Activated CD8-positive, alpha-beta memory T cell treated with anti-CD3 and anti-CD28 coated beads for 4 hours (primary cell): ENCODE measurements around the gene COL3A1.

Source experiments
- DNase-seq, 2 donors: peaks; one replicate each; pipeline ENCODE4 v3.0.0-alpha.2; 2020; ENCODE audit warnings: low read depth in 2 of 2

Gene COL3A1

DNA sequence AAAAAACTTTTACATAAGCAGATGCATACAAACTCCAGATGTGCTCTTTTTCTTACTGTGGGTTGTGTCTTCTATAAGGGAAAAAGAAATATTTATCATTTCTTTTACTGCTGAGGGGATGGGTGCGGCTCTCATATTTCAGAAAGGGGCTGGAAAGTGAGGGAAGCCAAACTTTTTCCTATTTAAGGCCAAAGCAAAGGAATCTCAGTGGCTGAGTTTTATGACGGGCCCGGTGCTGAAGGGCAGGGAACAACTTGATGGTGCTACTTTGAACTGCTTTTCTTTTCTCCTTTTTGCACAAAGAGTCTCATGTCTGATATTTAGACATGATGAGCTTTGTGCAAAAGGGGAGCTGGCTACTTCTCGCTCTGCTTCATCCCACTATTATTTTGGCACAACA is at the start of gene COL3A1:
TSS of gene COL3A1 (plus strand) at position 210 of the 400 bp plus-strand sequence. CDS start at position 327, 117 bp downstream.
- no peak for DNase-seq

DNA sequence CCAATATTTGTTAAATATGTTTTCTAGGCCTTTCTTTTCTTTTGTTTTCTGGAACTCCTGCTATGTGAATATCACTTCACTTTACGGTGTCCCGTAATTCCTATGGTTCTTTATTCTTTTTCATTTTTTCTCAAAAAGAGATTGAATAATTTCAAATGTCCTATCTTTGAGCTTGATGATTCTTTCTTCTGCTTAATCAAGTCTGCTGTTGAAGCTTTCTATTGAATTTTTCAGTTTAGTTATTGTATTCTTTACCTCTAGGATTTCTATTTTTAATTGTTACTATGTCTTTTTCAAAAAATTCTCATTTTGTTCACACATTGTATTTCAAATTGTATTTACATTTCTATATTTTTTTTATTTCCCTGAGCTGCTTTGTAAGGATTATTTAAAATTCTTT is 45.5 kb upstream of the COL3A1 start:
- no peak for DNase-seq

DNA sequence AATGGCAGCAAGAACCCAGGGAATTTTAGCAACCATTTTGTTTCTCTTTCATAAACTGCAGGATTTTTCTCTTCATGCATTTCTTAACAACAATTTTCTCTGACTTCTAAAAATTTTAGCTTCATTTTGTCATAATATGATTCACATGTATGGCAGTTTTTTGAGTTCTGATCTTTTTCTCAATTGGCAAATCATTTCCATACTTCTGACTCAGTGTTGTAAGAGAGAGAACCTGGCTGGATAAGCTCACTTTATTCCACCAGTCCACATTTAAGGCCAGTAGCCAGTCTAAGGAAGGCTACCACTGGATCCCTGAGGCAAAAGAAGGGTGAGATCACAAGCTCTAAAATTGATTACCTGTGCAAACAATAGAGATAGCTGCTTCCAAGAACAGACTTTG is 42.8 kb upstream of the COL3A1 start:
- no peak for DNase-seq

DNA sequence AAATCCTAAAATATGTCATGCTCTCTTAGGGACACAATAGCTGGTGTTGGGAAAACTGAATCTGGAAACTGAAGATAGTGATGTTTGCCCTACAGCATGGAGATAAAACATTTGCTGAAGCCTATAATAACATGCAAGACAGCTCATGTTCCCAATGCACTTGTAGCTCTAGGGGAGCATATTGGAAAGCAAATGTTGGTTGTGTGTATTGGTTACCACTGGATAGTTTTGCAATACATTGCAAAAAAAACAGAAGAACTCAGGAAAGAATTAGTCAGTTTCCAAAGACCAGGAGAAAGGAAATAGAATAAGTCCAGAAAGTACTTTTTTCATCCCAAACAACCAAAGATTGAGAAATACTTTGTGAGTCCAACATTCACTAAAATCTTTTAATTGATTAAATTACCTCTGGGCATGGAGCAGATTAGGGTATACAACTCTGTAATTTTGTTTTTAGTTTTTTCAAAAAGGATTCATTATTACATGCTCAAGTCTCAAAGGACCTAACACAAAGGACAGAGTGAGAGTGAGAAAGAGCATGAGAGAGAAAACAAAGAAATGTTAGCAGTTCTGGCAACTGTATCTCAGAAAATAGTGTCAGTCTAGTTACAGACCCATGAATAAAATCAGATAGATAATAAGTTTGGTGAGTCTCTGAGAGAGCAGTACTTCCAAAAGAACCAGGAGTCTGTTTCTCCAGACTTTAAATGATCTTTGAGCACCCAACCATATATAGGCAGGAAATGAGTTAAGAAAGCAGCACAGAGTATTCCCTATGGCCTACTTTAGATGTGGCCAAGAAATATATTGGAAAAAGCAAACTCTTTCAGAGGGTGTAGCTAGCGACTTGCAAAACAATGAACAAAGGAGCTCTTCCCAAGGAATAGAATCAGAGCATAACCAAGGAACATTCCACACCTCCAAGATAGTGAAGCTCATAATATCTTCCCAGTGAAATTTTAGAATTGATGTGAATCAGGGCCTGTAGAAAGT is 36.6 kb upstream of the COL3A1 start:
- no peak for DNase-seq

DNA sequence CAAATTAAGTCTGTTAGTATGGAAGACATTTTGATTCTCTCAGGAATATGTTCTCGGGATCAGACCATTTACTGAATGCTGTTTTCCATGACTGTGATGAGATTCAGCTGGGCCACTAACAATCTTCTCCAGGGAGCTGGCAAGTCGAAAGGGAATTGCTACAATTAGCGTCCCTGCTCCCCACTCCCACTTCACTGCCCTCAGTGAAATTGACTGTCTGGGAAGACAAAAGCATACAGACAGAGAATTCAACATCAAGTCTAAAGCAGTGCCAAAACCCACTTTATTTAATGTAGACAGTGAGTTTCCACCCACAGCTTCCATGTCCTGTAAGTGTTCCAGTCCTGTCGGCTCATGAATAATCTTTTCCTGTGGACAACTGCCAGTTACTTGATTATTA is 34.0 kb upstream of the COL3A1 start:
- DNase-seq: no peak

DNA sequence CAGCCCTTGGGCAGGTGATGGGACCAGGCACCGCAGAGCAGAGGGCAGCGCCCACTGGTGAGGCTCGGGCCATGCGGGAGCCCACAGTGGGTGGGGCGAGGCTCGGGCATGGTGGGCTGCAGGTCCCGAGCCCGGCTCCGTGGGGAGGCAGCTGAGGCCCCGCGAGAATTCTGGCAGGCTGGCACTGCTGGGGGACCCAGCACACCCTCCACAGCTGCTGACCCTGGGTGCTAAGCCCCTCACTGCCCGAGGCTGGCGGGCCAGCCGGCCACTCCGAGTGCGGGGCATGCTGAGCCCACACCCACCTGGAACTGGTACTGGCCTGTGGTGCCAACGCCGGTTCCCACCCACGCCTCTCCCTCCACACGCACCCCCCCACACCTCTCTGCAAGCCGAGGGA is 29.7 kb upstream of the COL3A1 start:
- DNase-seq: no peak

DNA sequence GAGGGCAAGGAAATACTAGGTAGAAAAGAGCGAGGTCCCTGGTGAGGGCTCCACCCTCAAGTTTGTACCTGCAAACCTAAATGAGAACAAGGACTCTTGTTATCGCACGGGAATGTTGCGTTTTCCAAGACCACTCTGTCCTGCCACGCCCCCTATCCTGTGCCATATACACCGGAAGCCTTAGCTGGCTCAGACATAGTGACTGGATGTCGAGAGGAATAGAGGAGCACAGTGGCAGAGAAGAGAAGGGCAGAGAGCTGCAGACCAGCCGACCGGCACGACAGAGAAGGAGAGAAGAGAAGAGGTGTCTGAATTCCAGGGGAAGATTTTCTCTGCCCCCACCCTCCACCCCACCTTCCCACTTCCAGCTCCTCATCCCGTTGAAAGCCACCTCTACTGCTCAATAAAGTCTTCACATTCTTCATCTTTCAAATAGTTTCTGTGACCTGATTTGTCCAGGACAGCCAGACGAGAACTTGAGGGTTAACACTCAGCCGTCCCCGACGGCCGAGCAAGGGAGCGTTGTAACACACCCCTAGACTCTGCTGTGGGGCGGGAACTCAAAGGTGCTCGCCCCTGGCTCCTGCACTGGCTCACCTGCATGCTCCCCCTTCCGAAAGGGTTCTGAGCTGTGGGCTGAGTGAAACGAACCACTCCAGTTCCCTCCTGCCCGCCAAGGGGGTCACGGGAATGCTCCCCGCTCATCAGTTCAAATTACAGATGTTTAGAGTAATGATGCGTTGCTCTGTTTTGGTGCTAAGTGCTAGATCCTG is 24.9 kb upstream of the COL3A1 start:
- DNase-seq: no peak

DNA sequence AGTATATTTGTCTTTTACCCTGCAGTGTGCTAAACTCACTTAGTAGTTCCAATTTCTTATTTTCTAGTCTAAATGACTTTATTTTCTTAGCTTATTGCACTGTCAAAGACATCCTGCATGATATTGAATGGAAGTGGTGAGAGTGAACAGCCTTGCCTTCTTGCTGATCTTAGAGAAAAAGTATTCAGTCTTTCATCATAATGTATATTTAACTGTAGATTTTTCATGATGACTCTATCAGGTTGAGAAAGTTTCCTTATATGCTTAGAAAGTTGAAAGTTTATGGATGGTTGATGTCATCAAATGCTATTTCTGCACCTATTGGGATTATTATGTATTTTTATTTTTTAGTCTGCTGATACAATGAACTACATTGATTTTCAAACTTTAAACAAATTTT is 21.3 kb upstream of the COL3A1 start:
- DNase-seq: no peak

DNA sequence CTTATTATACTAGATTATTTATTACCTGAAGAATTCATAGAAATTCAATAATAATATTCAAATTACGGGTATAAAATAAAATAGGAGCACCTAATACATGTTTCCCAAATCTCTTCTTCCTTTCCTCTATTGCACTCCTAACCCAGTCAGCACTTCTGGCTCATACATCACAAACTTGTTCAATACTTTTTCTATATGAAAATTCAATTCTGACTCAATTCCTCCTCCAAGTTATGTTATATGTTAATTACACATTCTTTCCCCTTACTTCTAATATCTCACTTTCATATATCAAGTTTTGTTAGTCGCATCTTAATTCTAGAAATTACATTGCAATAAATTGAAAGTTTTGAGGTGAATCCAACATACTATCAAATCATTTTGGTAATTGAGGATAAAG is 17.9 kb upstream of the COL3A1 start:
- DNase-seq: no peak

DNA sequence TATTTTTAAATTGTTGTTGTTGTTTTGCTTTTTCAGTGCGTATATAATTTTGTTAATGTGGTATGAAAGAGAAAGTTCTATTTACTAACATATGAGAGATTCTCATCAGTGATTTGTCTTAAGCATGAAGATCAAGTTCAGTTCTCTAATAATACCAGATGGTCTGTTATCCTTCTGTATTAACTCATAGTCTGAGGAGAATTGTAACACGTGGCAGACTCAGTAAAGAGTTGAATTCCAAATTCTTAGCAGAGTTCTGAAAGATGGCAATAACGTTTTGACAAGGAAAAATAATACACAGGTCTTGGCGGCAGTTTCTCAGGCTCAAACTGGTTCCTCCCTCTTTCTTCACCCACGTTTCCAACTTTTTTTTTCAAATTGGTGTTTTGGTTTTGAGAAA is 17.2 kb upstream of the COL3A1 start:
- no peak for DNase-seq

DNA sequence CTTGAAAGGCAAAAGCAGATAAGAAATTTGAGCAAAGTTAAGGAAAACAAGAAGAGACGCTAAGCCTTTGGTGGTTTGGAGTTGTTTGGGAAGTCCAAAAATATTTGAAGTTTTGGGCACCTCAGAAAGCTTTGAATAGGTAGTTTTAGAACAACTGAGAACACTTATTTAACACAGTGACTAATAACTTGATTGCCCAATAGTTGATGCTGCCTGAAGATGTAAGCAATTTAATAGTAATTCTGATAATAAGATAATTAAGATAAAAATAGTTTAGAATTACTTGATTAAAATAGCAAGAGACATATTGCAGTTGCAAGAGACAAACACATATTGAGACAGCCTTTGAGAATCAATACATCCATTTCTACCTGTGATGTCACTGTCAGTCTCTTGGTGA is 16.5 kb upstream of the COL3A1 start:
- no peak for DNase-seq

DNA sequence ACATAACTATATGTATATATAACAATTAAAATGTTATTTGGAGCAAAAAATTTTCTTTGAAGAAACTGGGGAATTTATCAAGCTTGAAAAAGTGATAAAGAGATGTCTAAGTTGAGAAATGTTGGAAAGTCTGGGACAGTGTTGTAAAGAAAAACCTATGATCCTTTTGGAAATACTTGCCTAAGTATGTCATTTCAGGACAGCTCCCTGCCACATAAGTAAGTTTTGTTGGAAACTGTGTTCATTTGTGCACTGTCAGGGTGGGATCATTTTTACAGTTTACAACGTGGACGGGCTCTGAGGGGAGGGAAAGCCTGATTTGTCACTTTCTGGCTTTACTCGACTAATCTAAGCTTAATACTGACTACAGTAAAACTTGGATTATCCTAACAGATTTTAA is 10.4 kb upstream of the COL3A1 start:
- no peak for DNase-seq

DNA sequence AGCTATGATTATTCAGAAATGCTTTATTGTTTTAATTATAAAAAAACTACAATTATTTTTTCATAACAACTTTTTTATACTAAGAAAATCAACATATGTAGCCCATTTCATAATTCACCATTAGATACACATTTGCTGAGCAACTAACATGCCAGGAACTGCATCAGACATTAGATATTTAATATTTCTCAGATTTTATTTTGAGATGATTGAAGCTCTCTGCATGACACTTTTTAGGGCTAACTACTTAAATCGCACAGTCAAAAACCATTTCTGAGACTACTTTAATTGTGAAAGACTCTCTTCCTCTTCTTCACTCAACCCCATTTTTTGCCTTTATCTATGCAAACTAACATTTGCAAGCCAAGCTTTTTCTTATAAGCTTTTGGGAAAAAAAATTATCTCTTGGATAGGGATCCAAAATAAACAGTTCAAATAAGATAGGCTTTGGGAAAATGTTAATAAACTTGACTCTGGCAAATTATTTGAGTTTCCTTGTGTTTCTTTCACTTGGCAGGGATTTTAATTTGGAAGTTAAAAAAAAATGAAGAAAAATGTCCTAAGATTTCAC is 9.1 kb upstream of the COL3A1 start:
- DNase-seq: no peak

DNA sequence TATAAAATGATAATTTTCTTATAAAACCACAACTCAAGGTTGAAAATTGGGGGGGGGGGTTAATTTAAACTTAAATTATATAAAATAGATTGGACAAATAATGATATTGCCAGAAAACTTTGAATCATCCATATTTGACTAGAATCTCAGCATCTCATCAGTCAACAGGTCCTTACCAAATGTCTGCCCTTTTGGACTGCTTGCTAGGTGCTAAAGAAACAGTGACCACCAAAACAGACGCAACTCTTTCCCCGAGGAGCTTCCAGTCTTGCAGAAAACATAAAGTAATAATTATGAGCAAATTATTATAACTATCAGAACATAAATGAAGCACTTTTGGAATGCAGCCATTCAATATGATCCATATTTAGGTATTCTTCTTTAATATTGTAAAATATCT is 8.6 kb upstream of the COL3A1 start:
- DNase-seq: no peak

DNA sequence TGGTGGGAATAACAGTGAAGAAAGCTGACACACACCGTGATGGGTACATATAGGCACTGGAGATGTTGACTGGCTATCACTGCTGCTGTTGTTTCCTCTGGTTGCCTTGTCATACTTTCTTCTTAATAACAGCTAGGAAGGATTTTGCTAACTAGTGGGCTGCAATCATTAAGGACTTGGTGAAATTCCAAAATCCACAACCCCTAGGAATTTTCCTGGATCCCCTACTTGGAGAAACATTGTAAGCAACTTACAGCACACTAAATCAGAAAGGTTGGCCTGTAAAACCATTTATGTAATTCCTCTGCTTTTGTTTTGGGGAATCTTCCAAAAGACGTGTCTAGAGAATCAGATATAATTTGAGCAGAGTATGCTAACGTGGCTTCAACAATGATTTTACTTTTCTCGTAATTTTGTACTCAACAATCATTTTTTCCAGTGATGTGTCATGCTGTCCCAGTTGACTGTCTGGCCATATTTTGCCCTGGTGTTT is 8.0 kb upstream of the COL3A1 start:
- no peak for DNase-seq

DNA sequence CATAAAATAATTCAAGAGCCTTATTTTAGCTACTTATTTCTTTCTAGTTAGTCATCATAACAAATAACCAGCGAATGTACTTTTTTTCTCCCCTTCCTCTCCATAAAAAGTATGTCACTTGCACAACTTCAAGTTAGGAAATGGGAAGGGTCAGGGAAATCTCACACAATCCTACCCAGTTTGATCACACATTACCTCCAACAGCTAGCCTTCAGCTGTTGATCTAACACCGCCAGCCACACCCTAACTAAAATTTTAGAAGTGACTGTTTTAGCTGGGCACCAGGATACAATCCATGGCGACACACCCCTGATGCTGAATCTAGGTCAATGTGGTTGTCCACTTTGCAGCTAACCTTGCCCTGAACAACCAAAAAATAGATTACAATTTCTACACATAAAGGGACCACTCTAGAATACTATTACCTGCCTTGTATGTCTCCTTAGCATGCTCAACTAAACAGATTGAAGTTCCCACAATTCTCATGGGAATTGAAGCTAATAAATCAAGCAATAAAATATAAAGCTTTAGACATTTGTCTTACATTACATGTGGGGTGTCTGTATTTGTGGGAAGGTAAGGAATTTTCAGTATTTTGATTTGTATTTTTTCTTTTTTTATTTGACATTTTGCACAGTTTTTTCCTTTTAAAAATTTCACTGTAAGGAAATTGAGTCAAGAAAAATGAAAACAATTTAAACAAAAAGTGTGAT is 7.3 kb upstream of the COL3A1 start:
- DNase-seq: no peak

DNA sequence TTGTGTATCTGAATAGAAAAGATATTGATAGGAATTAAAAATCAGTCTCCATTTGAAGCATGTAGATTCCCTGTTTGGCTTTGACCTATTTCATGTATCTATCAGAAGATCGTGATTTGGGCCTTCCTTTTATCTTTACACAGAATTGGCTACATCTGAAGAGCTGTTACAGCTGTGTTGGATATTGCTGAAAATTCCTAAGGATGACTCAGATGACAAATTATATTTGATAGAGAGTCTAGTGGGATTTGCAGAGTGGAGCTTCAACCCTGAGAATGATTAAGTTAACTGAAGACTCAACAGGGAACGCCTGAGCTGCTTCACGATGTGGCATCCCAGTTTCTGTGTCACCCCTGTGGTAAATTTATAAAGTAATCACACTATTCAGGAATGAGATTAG is 4.9 kb upstream of the COL3A1 start:
- no peak for DNase-seq

DNA sequence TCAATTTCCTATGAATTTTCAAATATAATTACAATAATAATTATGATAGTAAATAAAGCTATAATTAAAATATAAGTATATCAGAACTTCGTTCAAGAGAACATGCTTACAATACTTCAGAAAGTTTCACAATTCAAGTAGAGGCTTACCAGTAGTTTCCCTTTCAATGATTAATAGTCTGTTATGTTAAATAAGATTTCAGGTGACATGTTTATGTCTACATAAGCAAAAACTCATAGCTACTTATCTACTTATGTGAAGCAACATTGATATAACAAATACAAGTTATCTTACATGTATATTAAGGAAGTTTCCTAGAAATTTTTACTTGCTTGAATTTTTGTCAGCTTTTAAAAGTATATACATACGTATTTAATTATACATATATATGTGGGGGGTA is 4.5 kb upstream of the COL3A1 start:
- DNase-seq: no peak

DNA sequence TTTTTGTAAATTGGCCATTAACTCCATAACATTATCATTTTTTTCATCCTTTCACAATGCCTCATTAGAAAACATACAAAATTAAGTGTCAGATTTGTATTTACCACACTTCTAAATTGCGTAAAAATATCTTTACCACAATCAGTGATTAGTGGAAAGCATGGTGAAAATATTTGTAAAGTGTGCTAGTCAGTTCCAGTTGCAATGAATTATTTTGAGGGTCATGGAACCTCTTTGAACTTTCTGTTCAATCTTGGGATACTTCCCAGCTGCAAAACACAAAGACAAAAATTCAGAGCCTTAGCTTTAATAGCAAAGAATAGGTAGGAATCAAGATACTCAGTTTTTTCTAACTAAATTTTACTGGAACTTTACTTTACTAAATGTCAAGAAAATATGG is 4.0 kb upstream of the COL3A1 start:
- no peak for DNase-seq

DNA sequence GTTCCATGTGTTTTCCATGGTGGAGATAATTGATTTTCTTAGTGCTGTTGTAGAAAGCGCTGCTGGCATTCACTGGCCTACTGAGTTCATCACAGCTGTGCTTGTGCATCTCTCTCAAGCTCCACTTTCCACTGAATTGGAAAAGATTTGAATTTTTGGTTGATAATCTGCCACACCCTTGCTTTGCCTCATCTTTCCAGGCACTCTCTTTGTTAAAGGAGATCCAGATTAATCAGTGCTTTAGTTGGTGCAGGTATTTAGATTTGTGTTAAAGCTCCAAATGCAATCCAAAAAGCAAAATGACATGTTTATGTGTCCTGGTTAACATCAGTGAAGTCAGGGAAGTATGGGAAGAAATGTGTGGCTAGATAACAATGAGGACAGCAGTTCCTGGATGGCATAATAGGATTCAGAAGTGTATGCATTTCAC is 2.7 kb upstream of the COL3A1 start:
- DNase-seq: no peak

DNA sequence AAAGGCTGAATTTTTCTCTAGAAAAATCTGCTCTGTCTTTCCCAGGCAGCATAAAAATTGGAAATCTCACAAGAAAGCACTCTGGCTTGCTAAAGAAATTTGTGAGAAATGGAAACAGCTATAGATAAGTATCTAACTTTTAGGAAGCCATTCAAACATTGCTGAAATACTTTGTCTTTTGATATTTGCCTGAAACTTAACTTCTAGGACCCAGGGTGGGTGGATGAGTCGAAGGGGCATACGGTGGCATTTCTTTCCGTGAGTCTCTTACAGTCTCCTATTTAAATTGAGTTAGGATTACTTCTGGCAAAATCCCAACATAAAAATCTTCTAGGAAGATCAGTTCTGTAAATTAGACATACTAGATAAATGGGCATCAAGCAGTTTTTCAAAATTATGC is 532 bp upstream of the COL3A1 start:
- DNase-seq: no peak
